Measurements from ENCODE around the gene LRRC31.

DNA sequence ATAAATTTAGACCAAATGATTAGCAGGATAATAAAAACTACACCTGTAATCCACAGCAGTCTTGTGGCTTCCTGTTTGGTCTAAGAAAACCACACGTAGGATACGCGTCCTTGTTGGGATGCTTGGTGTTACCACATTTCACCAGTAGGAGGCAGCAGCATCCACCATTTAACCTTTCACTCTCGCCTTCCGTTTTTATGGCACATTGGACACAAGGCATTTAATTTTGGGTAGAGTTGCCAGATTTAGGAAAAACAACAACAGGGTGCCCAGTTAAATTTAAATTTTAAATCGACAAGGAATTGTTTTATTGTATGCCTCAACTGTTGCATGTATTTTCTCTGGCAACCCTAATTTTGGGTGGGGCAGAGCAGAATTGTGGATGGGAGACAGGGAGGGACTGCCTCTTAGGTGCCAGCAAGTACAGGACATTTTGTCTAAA, 6.3 kb downstream of the LRRC31 start:
- TF ChIP-seq, protein P1, sequence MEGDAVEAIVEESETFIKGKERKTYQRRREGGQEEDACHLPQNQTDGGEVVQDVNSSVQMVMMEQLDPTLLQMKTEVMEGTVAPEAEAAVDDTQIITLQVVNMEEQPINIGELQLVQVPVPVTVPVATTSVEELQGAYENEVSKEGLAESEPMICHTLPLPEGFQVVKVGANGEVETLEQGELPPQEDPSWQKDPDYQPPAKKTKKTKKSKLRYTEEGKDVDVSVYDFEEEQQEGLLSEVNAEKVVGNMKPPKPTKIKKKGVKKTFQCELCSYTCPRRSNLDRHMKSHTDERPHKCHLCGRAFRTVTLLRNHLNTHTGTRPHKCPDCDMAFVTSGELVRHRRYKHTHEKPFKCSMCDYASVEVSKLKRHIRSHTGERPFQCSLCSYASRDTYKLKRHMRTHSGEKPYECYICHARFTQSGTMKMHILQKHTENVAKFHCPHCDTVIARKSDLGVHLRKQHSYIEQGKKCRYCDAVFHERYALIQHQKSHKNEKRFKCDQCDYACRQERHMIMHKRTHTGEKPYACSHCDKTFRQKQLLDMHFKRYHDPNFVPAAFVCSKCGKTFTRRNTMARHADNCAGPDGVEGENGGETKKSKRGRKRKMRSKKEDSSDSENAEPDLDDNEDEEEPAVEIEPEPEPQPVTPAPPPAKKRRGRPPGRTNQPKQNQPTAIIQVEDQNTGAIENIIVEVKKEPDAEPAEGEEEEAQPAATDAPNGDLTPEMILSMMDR (IDR thresholded peaks at IDR 0.05) = no peak
- TF ChIP-seq POLR2A (IDR thresholded peaks at IDR 0.05) = no peak
